22Rv1 (cell line): ENCODE measurements around the gene KREMEN1.
A peak's percentile ranks its signal among the peaks of the same experiment; 100 is the strongest.

Experiments used
- H3K27ac ChIP-seq: fragments of 450-650 bp; 2 replicates; pipeline ENCODE4 v1.5.1; 2017
- CTCF ChIP-seq: fragments of 450-650 bp; IDR thresholded peaks from 2 replicates; pipeline ENCODE4 v1.5.1; 2017; ENCODE audit warnings: mild to moderate bottlenecking
- ZFX ChIP-seq: fragments of 450-650 bp; IDR thresholded peaks from 2 replicates; pipeline ENCODE4 v1.6.1; 2017; ENCODE audit warnings: antibody characterized with exemption, borderline replicate concordance

The KREMEN1 gene

GRCh38 chr22:29072193-29072978, 449 bp upstream of the KREMEN1 start:
- TF ChIP-seq CTCF (no peak), ZFX (no peak)
- H3K27ac ChIP-seq = no peak overlapping the region

GRCh38 chr22:29073618-29074275, 912 bp downstream of the KREMEN1 start:
- H3K27ac ChIP-seq = no peak overlapping the region
- TF ChIP-seq CTCF = no peak
- no peak for TF ChIP-seq ZFX

GRCh38 chr22:29074276-29074772, 1.5 kb downstream of the KREMEN1 start:
- H3K27ac ChIP-seq = no peak overlapping the region
- no peak for TF ChIP-seq ZFX
- TF ChIP-seq CTCF = no peak

- TF ChIP-seq ZFX = no peak
- TF ChIP-seq CTCF = no peak
- H3K27ac ChIP-seq = no peak overlapping the region
These were observed 5.4 kb downstream of the KREMEN1 start for GRCh38 chr22:29078036-29078868.

GRCh38 chr22:29078869-29079207, 6.0 kb downstream of the KREMEN1 start:
- no peak for TF ChIP-seq CTCF
- no peak for TF ChIP-seq ZFX

GRCh38 chr22:29079218-29079901, 6.5 kb downstream of the KREMEN1 start:
- H3K27ac ChIP-seq = peak overlapping the region; percentile 42
- TF ChIP-seq CTCF (no peak), ZFX (no peak)

More at GRCh38 chr22:29078869-29079207, 6.0 kb downstream of the KREMEN1 start:
- H3K27ac ChIP-seq = peak overlapping the region; percentile 42; the same call in 1 of the 2 replicates
